Hypothalamus (tissue), 51 donors: ENCODE data around the gene GBE1.
A peak's percentile ranks its signal among the peaks of the same experiment; 100 is the strongest.
"Not testable (repeated sequence)": the region's sequence is repeated elsewhere in the genome, so short reads cannot be mapped to it uniquely, and the experiment has no call there.

Experiments used
- DNase-seq, 51 donors: peaks; one replicate each; lab custom pipeline; 2025; lab: John Stamatoyannopoulos, UW

Gene GBE1

DNA sequence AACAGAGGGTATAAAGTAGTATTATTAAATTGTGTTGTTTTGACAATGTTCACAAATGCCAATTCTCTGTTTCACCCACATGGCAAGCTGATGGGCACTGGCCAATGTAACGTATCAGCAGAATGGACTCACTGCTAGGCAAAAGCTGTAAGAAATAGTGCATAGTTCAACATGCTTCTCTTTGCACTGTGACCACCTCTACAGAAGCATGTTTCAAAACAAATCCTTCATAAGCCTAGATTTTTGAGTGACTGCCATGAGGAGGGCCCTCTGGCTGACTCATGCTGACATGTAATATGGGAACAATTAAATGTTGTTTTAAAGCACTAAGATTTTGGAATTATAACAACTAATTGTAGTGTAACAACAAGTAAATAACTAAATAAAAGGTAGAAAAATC, 3.2 kb downstream of the GBE1 start:
- DNase-seq = no peak

DNA sequence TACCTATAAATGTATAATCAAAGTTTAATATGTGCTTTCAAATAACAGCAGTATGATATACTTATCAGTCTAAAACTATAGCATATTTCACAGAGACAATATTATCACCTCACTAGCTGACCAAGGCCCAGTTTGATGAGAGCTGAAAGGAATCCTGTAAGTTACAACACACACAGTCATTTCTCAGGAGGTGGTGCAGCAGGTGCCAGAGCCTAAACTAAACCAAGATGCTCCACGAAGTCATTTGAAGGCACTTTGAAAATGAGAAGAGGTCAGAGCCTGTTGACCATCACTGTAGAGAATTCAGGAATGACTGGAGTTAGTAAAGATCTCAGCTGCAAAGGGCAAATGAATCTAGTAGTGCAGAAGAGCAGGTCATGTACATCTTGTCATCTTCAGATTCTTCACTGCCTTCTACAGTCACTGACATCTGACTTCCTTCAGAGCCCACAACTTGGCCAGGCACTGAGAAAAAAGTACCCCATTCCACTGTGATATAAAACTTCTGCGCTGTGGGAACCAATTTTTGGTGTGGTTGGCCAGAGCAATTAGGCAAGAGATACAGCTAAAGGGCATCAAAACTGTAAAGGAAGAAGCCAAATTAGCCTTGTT, 7.9 kb downstream of the GBE1 start:
- no peak for DNase-seq

DNA sequence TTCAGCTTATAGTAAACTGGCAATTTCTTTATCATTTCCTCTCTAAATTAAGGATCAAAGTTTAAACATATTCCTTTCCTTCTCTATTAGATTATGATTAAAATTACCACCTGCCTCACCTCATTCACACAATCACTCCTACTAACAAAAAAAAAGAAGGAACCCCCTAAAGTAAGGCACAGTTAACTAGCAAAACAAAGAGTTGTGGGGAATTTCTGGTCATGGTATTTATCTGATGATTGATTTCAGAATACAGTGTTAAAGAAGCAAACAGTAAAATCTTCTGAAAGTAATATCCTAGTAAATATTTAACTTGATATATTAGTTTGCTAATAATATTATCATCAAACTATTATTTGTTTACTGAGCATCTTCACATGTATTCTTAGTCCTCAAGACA, 8.8 kb downstream of the GBE1 start:
- no peak for DNase-seq

DNA sequence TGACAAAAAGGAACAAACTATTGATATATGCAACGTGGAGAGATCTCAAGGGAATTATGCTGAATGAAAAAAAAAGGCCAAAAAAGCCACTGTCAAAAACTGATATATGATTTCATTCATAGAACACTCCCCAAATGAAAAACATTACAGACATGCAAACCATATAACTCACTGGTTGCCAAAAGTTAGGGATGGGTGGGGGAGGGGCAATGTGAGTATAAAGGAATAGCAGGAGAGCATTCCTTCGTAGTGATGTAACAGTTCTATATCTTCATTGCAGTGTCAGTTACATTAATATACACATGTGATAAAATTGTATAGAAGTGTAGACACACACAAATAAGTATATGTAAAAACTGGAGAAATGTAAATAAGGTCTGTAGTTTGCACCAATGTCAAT, 12.2 kb downstream of the GBE1 start:
- no peak for DNase-seq

DNA sequence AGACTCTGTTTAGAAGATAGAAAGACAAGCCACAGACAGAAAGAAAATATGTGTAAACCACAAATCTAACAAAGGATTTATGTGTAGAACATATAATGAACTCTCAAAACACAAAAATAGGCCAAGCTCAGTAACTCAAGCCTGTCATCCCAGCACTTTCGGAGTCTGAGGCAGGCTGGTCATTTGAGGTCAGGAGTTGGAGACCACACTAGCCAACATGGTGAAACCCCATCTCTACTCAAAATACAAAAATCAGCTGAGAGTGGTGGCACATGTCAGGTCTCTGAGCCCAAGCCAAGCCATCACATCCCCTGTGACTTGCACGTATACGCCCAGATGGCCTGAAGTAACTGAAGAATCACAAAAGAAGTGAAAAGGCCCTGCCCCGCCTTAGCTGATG, 14.2 kb downstream of the GBE1 start:
- not testable (repeated sequence) for DNase-seq

DNA sequence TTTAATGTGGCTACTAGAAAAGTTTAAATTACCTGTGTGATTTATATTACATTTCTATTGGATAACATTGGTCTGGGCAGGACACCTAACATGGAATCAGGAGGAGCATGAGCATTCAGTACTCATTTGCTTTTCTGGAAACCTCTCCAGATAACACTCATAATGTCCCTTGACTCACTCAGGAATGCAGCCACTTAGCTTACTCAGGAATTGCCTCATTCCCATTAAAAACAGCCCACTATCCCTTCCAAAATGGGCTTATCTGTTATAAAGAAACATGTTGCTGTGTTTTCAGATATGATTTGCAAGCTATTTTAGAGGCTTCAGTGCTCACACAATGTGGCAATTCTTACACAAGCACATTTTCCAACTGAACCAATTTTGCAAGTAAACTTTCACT, 17.1 kb downstream of the GBE1 start:
- DNase-seq = no peak

DNA sequence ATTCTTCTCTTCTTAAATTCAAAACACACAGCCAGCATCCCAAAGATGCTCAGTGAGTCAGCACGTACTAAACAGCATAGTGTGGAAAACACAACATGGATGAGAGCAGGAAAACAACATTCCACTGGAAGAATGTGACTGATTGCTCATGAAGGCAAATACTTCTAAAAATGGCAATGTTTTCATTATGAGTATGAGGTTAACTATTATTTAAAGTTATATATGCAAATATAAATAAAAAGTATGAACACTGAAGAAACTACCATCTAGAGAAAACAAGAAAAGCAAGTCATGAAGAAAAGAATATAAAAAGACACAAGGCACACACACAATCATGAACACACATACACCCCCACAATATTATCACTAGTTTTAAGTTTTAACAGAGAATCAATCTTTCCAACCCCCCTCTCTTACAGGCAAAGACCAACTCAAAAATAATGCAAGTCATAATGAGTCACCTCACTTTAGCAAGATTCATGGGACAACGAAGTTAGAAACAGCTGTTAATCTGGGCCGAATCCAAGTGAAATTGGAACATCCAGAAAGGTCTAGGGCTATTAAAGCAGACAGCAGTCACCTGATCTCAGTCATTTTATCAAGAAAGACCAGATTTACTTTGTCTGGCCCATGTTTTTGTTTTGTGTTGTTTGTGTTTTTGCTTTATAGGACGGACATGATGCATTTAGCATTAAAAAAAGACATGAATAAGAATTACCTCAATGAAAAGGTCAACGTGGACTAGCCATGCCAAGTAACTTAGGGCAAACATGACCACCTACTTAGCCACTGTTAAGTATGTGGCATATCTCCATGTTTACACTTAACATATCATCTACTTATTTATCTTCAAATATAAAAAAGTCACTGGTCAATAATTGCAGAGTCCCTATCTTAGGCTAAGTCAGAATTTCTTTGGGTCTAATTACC, 18.1 kb downstream of the GBE1 start:
- DNase-seq = no peak

DNA sequence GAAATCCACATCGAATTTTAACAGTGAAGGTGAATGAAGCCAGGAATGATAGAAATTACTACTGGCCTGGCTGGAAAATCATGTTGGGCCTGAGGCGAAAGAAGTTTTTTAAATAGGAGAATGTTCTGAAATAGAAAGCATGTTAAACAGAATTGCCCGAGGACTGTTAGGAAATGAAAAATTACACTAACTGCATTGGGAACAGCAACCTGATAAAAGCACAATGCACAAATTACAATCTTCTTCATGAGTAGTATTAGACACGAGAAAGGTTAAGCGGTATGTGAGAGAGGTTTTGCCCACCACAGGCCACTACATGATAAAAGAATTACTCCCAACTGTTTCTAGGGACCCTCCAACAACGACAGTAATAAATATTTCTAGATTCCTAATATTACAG, 18.9 kb downstream of the GBE1 start:
- DNase-seq = no peak

DNA sequence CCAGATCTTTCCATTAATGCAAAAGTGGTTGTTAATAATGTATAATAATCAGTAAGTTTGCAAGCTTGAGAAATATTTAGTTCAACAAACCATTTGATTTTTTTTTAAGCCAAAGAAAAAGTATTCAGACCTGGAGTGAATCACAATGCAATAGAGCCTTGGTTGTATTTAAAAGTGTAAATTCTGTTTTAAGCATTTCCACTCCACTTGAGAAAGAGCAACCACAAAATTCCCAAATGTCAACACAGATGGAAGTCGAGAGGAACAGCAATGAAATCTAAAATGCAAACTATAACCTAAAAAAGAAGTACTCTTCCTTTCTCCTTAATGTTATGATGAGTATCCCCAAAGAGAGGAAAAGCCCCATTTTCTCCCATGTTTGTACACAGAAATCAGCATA, 20.2 kb downstream of the GBE1 start:
- DNase-seq = no peak

DNA sequence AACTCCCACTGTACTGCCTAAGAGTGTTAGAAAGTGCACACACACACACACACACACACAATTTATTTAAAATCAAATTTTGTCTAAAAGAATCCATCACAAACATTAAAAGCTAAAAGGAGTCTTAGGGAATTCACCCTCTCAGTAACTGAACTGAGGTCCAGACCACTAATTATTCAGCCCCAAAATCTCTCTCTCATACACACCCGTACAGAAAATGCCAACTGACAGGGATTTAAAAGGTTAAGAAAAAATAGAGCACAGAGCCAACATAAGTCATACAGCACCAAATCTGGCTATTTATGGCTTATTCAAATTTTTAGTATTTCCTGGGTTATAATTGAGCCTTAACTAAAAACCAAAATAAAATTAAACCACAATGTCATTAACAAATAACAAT, 20.7 kb downstream of the GBE1 start:
- DNase-seq = no peak

DNA sequence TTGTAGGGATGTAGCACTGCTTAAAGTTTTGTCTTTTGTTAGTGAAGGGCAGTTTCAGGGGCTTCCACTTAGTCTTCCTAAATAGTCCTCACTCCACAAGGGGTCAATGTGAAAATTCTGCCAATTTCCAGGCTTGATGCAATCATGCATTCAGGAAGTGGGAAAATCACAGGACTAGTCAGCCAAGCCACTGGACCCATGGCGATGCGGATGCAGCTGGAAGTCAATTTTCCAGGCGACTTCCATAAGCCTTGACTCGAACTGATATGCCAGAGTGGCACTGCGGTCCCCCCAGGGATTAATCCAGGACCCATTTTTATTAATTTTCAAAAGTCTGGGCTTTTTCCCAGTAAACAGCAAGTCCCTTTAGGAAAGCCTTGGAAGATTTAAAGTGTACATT, 26.1 kb downstream of the GBE1 start:
- no peak for DNase-seq

DNA sequence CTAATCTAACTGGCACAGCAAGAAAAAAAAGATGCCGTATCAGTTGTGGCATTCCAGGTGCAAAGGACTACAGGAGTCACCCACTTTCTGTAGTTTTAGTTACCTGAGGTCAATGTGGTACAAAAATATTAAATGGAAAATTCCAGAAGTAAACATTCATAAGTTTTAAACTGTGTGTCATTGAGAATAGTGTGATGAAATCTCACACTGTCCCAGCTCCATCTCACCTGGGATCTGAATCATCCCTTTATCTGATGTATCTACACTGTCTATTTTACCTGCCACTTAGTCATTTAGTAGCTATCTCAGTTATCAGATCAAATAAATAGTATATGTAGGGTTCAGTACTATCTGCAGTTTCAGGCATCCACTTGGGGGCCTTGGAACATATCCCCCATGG, 26.7 kb downstream of the GBE1 start:
- no peak for DNase-seq

DNA sequence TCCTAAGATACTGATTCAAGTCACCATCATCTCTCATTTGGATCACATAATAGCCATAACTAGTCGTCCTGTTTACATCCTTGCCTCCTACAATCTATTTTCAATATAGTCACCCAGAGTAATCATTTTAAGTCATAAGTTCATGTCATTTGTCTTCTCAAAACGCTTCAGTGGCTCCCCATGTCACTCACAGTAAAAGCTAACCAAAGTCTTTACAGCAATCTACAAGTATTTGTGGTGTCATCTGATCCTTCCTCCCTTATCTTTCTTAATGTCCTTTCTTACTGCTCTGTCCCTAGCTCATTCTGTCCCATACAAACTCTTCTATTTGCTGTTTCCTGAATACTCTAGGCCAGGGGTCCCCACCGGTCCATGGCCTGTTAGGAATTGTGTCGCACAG, 28.8 kb downstream of the GBE1 start:
- no peak for DNase-seq

DNA sequence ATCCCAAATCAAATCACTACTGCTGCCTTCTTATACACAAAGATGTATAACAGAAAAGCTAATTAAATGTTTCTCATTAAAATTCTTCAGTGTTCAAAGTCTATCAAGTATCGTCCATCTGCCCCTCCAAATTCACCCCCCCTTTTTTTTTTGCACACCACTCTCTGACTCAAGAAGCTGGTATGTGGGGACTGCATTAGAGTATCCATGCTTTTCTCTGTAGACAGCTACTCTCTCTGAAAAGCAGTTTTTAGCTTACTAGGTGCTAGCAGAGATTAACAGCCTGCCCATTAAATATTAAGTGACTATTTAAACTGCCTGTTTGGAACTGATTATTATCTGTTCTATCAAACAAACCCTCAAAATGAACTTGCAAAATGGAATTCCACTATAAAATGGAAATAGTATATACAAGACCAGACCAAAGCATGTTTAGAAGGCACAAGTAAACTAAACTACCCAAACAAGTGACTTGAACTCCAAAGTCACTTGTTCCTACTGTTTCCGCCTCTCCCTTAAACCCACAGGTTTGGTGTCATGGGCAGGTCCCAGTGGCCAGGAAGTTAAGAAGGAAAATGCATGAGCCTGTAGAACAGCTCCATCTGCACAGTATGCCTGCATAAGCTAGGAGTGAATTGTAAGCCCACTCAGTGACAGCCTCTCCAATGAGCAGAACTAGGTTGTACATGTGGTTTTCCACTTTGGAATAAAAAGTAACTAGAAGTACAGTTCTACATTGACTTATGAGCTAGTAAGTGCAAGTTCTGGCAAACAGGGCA, 32.5 kb downstream of the GBE1 start:
- no peak for DNase-seq

DNA sequence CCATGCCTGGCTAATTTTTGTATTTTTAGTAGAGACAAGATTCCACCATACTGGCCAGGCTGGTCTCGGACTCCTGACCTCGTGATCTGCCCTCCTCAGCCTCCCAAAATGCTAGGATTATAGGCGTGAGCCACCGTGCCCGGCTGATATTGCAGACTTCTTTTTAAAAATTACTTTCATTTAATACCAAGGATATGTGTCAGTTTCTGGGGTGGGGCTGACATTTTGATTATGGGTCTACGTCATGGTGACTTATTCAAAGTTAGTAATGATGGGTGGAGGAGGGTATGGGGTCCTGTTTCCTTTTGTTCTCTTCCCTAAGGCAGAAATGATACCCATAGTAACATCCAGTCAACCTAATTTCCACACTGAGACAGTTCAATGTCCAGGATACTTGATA, 34.7 kb downstream of the GBE1 start:
- no peak for DNase-seq

DNA sequence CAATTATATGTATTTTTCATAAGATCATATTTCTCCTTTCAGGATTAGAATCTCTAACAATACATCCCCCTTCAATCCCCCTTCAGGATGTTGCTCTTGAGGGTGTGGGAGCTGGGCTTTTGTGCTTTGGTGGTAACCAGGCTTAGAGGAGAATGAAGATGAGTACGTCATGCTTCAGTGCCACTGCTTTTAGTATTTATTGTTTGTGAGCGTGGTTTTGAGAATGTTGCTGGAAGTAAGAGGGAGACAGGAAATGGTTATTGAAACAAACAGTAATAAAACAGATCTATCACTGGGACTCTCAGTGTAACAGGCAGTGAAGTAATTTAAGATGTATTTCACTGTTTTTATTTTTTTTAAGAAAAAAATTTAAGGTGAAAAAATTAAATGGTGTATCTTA, 35.3 kb downstream of the GBE1 start:
- DNase-seq = no peak

DNA sequence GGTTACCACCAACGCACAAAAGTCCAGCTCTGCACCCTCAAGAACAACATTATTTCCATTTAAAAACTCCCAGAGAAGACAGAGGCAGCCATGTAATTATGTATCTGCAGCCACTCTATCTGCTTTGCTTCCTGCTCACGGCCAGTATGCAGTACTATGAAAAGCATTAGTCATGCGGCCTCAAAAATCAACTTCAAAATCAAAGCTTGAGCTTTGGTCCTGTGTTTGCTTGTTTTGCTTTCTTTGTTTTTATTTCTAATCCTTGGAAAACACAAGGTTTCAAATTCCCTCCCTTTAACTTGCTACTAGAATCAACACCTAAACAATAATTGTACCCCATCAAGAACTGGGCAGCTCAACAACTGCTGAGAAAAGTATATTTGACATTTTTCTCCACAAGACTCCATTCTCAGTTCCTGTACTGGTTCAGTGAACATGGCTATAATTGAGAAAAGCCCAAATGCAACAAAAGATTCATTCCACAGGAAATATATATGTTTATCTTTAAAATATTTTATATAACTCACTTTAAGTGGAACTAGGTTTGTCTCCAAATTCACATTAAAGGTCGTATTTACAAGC, 37.6 kb downstream of the GBE1 start:
- DNase-seq = peak in 2 of 51 donors; percentile 8 to 9

DNA sequence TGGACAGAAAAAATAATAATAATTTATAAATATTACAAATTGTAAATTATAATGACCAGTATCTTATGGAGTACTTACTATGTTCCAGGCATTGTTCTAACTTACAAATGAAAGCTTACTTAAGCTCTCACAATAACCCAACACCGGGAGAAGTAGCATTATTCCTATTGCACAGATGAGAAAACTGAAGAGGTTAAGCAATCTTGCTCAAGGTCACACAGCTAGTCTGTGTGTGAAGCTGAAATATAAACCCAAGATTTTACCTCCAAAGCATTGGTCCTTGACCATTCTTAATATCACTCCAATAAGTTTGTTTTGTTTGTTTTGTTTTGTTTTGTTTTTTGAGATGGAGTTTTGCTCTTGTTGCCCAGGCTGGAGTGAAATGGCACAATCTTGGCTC, 43.1 kb downstream of the GBE1 start:
- no peak for DNase-seq

DNA sequence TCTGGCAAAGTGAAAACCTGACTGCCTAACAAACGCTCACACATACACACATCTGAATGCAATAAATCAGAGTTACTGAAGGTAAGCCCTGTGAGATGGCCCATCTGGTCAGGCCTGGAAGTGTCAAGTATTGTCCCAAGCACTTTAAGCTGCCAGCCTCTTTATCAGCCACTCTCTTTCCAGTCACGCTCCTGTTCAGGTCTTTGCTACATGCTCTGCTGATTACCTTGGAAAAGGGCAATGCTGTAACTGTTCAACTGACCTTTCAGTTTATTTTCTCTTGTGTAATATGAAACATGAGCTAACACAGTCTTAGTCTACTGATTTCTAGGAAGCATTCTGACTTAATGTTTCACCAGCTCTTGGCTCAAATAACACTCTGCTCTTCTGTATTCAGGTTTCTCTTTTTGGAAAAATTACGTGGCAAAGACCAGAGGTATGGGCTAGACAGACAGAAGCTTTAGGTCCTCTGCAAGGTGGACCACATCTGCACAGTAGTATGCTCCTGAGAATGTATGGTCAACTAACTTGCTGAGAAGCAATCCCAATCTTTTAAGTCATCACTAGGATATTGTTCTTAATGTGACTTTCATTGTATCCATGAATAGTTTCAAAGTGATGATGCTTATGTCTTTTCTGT, 44.5 kb downstream of the GBE1 start:
- DNase-seq = no peak

DNA sequence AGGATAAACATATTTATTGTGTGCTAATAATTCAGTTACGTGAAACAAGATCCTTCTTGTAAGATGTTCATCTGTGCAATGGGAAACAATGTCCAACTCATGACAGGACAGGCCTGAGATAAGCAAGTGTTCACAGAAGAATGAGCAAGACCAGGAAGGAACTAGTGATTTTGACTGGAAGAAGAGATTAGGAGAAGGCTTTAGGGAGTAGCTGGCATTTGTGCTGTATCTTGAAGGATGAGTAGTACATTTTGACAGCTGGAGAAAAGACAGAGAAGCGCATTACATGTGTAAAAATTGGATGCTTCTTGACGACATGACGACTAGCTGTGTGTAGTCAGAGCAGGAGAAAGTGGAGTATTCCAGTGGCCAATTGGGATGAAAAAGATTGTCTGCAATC, 48.4 kb downstream of the GBE1 start:
- DNase-seq = no peak

DNA sequence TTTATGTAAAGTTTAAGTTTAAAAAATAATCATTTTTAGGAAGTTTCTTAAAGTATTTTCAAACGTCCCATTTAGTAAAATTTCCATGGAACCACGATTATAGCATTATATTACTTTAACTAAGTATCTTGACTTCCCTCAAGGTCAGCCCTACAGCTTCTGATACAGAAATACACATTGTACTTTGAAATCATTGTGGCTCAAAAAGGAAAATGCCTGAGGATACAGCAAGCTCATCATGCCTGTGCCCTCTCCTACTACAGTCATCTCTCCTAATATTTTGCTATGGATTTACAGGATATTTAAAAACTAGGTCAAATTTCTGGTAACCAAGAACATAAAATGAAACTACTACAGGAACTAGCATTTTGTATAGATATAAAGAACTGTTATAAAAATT, 51.8 kb downstream of the GBE1 start:
- DNase-seq = no peak
